ENCODE results near the gene ZBTB37.

DNA sequence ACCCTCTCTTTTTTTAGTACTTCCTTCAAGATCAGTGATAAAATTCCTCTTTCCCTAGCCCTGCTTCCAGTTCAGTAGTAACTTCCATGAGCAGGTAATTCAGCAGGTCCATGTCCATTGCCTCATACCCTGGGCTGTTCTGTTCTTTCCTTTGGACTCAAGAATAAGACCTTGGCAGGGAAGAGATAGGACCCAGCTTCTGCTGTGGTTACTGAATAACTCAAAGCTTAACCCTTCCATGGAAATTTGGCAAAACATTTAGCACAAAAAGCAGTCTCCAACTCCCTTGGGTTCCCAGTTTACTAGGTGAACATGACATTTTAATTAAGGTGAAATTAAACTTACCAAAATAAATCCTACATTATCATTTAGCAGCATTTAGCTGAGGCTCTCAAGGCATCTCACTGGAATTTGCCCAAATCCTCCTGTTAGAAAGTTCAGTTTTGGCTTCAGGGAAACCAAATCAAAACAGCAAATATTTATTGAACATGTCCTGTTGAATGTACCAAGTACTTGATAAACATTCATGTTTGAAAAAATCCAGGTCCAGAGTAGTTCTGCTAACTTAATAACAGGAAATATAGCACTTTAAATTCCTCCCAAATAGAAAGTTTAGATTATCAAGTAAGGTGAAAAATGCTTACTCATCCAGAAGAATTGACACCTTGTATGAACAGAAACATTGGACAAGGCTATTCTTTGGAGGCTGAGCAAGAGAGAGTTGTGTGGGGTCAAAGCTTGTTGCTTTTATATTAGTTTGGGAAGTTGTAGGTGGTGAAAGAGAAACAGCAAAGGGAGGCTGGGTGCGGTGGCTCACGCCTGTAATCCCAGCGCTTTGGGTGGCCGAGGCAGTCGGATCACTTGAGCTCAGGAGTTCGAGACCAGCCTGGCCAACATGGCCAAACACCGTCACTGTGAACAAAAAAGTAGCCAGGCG is 57.4 kb downstream of the ZBTB37 start:
- TF ChIP-seq, protein P1, sequence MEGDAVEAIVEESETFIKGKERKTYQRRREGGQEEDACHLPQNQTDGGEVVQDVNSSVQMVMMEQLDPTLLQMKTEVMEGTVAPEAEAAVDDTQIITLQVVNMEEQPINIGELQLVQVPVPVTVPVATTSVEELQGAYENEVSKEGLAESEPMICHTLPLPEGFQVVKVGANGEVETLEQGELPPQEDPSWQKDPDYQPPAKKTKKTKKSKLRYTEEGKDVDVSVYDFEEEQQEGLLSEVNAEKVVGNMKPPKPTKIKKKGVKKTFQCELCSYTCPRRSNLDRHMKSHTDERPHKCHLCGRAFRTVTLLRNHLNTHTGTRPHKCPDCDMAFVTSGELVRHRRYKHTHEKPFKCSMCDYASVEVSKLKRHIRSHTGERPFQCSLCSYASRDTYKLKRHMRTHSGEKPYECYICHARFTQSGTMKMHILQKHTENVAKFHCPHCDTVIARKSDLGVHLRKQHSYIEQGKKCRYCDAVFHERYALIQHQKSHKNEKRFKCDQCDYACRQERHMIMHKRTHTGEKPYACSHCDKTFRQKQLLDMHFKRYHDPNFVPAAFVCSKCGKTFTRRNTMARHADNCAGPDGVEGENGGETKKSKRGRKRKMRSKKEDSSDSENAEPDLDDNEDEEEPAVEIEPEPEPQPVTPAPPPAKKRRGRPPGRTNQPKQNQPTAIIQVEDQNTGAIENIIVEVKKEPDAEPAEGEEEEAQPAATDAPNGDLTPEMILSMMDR (conservative IDR thresholded peaks at IDR 0.05), result no peak
- no peak for TF ChIP-seq ZFX (IDR thresholded peaks at IDR 0.05)

Data from C4-2B (cell line).